ENCODE data around the gene CABLES1.

- TF ChIP-seq CTCF (IDR thresholded peaks at IDR 0.05; ENCODE audit: poor library complexity) (no peak), EZH2 (IDR thresholded peaks at IDR 0.05; ENCODE audit: borderline replicate concordance) (no peak), EZH2phosphoT487 (IDR thresholded peaks at IDR 0.05; ENCODE audit: low read depth, severe bottlenecking, unreplicated experiment) (no peak)
Observed at GRCh38 chr18:23173912-23174311, 38.6 kb downstream of the CABLES1 start.
